HG02981 (cell line): ENCODE data around the gene TUBB3.

Experiments
- ATAC-seq: cut with Tn5 transposase; IDR thresholded peaks from one replicate; pipeline ENCODE4 v1.9.1; 2021; ENCODE audit warnings: mild to moderate bottlenecking, moderate library complexity; ENCODE audit not compliant: unreplicated experiment

Gene TUBB3

GRCh38 chr16:89936508-89936907 is 13.4 kb downstream of the TUBB3 start:
- no peak for ATAC-seq

DNA sequence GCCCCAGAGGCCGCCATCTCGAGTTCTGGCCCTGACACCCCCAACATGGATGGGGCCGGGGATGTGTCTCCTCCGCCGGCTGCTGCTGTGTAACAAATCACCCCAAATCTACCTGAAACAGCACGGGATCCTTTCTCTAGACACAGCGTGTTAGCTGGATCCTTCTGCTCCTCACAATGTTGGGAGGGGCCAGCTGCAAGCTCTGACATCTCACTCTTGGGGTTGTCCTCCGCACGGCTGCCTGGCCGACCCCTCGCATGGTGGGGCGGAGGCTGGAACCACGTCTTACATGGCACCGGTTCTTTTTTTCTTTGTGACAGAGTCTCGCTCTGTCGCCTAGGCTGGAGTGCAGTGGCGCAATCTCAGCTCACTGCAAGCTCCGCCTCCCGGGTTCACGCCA is 13.8 kb downstream of the TUBB3 start:
- ATAC-seq, result no peak

DNA sequence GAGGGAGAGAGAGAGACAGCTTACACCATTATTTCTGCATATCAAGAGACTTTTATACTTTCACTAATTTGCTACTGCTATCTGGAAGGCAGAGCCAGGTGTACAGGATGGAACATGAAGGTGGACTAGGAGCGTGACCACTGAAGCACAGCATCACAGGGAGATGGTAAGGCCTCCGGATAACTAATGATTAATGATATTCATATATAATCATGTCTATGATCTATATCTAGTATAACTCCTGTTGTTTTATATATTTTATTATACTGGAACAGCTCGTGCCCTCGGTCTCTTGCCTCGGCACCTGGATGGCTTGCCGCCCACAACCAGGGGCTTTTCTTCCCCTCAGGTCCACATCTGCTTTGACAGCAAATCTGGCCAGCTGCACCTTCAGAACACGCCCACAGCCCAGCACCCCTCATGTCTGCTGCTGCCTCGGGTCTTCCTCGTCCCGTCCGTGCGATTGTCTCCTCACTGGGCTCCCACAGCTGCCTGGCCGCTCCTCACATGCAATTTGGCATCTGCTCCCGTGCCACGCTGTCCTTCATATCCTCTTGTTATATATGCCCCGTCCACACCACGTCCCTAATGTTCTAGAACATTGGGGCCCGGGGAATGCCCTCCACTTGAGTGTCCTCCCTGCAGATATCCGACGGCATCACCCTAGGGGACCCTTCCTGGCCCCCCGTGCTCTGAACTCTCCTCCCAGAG is 15.2 kb downstream of the TUBB3 start:
- ATAC-seq, result no peak

DNA sequence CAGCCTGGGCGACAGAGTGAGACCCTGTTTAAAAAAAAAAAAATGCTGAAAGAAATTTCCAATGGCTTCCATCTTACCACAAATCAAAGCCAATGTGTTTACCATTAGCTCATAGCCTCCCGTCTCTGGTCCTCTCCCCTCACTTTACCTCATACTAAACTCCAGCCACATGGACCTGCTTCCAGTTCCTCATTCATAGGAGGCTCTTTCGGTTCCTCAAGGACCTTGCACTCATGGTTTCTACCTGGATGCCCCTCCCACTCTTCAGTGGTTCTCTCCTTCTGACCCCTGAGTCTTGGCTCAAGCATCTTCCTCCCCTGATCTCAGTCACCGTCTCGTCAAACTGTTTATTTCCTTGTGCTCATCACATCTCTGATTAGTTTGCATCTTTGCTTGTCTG is 21.6 kb downstream of the TUBB3 start:
- peak; percentile 36 for ATAC-seq

GRCh38 chr16:89945654-89946053 is 22.5 kb downstream of the TUBB3 start:
- ATAC-seq, result no peak

- ATAC-seq, result no peak
These were observed 23.4 kb downstream of the TUBB3 start for GRCh38 chr16:89946515-89946914.

GRCh38 chr16:89949121-89949742 is 26.1 kb downstream of the TUBB3 start:
- ATAC-seq, result no peak

DNA sequence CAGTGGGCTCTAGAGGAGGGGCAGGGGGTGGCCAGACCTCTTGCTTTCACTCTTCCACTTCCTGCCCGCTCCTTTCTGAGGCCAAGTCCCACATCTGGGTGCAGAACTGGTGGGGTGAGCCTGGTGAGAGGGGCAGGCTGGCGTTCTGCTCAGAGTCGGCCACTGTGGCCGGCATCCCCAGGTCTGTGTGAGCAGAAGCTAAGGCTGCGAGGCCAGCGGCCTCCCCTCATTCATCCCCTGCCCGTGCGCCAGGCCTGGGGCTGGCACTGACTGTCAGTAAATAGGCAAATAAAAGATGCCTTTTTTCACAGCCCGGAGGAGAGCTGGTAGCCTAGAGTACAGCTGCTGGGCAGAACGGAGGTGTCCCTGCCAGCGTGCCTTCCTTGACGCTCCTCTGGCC is 26.6 kb downstream of the TUBB3 start:
- ATAC-seq, result no peak

- ATAC-seq, result no peak
These were observed 28.4 kb downstream of the TUBB3 start for GRCh38 chr16:89951509-89951908.

DNA sequence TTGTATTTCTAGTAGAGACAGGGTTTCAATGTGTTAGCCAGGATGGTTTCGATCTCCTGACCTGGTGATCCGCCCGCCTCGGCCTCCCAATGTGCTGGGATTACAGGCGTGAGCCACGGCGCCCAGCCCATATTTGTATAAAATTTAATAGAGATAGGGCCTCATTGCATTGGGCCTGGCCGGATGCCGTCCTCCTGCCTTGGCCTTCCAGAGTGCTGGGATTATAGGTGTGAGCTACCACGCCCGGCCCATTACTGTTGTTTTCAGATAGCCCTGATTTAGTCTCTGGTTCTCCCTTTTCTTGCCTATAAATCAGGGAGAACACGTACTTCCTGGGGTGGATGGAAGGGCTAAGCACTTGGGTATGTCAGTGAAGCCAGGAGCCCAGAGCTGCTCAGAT is 28.9 kb downstream of the TUBB3 start:
- ATAC-seq, result no peak

GRCh38 chr16:89952551-89952950 is 29.4 kb downstream of the TUBB3 start:
- no peak for ATAC-seq

DNA sequence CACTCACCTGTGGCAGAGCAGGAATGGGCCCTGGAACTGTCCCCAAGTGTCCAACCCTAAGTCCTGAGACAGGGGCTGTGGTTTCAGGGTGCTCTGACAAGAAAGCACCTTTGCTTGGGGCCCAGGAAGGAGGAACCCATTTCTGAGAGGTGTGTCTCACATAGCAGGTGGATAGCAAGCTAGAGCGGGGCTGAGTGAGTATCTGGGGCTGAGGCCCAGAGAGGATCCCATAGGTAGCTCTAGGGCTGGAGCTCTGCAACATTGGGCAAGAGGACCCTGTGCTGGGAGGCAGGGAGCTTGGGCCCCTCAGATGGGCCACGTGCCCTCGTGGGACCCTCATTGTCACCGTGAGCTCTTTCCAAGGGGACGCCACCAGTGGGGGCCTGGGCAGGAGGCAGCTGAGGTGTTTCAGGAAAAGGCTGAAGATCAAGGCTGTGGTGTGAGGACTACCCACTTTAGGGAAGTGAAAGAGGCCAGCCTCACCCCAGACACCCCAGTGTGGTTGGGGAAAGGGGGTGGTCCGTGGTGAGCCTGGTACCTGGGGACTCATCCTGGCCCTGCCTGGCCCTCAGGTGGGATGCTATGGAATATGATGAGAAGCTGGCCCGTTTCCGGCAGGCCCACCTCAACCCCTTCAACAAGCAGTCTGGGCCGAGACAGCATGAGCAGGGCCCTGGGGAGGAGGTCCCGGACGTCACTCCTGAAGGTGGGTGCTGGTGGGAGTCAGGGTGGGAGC is 30.7 kb downstream of the TUBB3 start:
- ATAC-seq, result peak; percentile 56

DNA sequence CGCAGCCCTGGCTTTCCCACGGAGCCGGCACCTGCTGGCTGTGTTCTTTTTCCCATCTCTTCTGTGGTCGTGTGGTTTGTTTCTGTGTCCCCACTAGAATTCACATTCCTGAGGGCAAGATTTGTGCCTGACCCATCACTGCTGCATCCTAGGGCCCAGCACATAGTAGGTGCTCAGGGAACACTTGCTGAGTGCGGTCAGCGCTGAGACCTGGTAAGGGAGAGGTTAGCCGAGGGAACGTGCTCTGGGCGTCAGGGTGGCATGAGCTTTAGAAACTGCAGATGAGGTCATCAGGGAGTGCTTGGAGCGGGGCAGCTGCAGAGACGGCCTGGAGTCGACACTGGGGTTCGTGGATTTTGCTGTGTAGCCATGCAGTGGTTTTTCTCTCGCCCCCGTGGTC is 31.3 kb downstream of the TUBB3 start:
- ATAC-seq, result no peak

DNA sequence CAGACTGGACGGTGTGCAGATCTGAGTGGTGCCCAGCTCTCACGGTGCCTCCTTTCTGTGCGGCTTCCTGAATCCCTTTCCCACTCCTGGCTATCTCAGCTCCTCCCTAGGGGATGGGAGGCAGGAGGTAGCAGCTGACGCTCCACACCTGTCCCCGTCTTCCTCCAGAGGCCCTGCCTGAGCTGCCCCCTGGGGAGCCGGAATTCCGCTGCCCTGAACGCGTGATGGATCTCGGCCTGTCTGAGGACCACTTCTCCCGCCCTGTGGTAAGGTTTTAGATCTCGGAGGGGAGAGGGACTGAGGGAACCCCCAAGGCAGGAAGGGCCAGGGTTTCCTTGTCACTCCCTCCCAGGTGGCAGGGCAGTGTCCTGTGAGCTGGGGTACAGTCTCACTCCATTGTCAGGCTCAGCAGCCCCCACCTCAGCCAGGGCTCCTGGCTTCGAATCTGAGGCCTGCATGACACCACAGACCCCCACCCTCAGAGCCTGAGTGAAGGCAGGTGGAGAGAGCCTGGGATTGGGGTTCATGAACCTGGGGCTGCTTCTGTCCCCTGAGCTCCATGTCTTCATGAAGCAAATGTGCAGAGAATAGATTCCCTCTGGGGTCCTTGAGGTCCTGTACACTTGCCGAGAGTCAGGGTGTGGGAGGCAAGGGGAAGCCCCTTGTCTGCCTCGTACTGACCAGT is 32.0 kb downstream of the TUBB3 start:
- ATAC-seq, result no peak

- ATAC-seq, result no peak
These were observed 33.5 kb downstream of the TUBB3 start for GRCh38 chr16:89956505-89957215.

DNA sequence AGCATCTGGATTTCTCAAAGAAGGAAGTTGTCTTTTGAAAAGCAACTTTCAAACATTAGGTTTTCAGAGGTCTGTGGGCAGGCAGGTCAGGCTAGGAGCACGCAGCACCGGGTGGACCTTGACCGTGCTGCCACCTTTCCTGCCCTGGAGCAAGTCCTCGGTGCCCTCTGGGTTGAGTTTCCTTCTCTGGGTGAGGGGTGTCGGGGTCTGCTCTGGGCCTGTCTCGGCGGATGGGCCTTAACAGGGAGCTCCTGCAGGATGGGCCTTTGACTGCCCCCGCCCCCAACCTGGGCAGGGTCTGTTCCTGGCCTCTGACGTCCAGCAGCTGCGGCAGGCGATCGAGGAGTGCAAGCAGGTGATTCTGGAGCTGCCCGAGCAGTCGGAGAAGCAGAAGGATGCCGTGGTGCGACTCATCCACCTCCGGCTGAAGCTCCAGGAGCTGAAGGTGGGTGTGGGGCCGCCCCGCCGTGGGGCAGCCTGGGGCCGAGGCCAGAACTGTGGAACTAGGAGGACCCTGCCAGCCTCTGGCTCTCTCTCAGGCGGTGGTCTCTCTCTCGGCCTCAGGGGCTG is 34.2 kb downstream of the TUBB3 start:
- ATAC-seq, result no peak

DNA sequence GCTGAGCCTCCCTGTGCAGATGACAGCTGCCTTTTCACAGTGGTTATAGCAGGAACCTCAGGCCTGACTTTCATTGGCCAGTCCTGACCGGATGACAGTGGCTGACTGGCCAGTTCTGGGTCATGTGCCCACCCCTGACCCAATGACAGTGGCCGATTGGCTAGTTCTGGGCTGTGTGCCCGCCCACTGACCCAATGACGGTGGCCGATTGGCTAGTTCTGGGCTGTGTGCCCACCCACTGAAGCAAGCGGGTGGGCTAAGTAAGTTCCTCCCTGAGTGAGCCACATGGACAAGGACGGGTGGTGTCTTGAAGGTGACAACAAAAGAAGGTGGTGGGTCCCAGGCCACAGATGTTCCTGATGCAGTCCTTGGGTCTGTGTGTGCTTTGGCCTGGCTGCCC is 34.9 kb downstream of the TUBB3 start:
- ATAC-seq, result no peak

- no peak for ATAC-seq
These were observed 35.5 kb downstream of the TUBB3 start for GRCh38 chr16:89958596-89958995.

DNA sequence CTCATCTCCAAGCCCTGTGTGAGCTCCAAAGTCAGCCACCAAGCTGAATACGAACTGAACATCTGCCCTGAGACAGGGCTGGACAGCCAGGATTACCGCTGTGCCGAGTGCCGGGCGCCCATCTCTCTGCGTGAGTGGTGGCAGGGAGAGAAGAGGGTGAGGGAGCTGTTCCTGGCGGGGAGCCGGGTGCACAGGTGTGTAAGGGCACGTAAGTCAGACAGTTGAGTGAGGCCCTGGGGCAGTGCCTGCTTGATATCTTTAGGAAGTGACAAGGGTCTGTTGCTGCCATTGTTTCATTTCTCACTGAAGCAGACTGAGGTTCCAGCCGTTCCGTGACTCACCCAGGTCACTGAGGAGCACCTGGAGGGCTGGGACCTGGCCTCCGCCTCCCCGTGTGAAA is 37.8 kb downstream of the TUBB3 start:
- no peak for ATAC-seq

DNA sequence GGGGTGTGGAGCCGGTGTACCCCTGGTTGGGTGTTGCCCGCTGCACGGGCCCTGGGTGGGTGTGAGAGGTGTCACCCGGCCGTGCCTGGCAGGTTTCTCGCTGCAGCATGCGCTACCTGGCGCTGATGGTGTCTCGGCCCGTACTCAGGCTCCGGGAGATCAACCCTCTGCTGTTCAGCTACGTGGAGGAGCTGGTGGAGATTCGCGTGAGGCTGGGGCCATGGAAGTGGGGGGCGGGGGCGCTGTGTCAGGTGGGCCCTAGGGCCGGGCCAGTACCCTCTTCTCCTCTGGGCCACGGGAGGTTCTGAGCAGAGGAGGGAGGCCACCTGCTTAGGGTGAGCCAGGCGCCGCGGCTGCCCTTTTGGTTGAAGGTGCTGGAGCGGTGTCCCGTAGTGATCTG is 38.8 kb downstream of the TUBB3 start:
- ATAC-seq, result no peak
